Cardiac fibroblast (primary cell): ENCODE results near the gene GGT5.
"Not testable (repeated sequence)": the region's sequence is repeated elsewhere in the genome, so short reads cannot be mapped to it uniquely, and the experiment has no call there.

Source experiments
- DNase-seq, 2 donors: peaks; one replicate each; pipeline versions ENCODE4 v3.0.0 to v3.0.0-alpha.2; 2010; ENCODE audit warnings: low read depth in 2 of 2
- H3K4me3 ChIP-seq, 2 donors: replicated peaks in 1 of 2; 1 replicate in 1 of 2; 2 replicates in 1 of 2; pipeline ENCODE4 v1.5.1; 2011; ENCODE audit warnings: low read depth in 2 of 2, low read length in 2 of 2, mild to moderate bottlenecking in 2 of 2, moderate library complexity in 1 of 2
- TF ChIP-seq, protein P1 (sequence below): IDR thresholded peaks from one replicate; pipeline ENCODE4 v1.5.1; 2011; ENCODE audit warnings: low read depth, mild to moderate bottlenecking, low read length, inconsistent platforms

GGT5 gene

DNA sequence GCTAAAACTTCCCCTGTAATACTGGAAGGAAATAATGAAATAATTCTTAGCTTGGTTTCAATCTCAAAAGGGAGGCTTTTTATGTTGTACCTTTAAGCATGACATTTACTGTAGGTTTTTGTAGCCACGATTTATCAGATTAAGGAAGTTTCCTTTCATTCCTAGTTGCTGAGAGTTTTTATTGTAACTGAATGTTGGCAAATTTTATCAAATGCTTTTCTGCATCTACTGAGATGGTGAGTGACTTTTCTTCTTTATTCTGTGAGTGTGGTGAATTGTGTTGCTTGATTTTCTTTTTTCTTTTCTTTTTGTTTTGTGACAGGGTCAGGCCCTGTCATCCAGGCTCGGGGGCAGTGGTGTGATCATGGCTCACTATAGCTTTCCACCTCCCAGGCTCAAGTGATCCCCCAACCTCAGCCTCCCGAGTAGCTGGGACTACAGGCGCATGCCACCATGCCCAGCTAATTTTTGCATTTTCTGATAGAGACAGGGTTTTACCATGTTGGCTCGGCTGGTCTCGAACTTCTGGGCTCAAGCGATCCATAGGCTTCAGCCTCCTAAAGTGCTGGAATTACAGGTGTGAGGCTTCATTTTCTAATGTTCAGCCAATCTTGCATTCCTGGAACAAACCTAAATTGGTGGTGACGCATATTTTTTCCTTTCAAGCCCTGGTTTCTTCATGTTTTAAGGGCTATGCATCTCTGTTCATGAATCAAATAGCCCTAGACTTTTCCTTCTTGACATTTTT lies 37.4 kb downstream of the GGT5 start:
- peak; percentile 22 to 54 for DNase-seq
- no peak overlapping the region for H3K4me3 ChIP-seq
- TF ChIP-seq, protein P1, sequence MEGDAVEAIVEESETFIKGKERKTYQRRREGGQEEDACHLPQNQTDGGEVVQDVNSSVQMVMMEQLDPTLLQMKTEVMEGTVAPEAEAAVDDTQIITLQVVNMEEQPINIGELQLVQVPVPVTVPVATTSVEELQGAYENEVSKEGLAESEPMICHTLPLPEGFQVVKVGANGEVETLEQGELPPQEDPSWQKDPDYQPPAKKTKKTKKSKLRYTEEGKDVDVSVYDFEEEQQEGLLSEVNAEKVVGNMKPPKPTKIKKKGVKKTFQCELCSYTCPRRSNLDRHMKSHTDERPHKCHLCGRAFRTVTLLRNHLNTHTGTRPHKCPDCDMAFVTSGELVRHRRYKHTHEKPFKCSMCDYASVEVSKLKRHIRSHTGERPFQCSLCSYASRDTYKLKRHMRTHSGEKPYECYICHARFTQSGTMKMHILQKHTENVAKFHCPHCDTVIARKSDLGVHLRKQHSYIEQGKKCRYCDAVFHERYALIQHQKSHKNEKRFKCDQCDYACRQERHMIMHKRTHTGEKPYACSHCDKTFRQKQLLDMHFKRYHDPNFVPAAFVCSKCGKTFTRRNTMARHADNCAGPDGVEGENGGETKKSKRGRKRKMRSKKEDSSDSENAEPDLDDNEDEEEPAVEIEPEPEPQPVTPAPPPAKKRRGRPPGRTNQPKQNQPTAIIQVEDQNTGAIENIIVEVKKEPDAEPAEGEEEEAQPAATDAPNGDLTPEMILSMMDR = no peak

DNA sequence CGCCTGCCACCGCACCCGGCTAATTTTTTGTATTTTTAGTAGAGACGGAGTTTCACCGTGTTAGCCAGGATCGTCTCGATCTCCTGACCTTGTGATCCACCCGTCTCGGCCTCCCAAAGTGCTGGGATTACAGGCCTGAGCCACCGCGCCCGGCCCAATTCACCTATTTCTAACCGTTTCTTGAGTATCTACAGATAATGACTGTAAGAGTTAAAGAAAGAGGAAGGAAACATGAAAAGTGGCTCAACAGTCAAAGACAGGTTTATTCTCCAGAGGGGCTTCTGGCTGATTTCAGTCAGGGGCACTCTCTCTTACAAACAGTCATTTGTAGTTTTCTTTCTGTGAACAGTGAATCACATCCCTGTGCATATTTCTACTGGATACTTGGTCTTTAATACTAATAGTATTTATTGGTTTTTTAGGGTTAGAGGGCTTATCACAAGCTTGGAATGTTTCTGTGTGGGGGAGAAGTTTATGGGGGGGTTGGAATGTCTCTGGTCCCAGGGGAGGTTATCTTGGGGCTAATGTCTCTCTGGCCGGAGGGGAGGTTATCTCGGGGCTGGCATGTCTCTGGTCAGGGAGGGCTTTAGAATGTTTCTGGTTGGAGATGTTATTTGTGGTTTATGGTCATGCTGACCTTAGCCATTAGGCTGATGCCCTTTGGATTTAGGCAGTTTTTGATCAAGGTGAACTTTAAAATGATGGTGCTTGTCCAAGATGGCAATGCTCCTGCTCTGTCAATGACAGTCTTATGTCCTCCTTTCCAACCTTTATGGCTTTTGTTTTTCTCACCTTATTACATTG lies 38.2 kb downstream of the GGT5 start:
- H3K4me3 ChIP-seq = not testable (repeated sequence)
- DNase-seq = peak; percentile 57 to 66

DNA sequence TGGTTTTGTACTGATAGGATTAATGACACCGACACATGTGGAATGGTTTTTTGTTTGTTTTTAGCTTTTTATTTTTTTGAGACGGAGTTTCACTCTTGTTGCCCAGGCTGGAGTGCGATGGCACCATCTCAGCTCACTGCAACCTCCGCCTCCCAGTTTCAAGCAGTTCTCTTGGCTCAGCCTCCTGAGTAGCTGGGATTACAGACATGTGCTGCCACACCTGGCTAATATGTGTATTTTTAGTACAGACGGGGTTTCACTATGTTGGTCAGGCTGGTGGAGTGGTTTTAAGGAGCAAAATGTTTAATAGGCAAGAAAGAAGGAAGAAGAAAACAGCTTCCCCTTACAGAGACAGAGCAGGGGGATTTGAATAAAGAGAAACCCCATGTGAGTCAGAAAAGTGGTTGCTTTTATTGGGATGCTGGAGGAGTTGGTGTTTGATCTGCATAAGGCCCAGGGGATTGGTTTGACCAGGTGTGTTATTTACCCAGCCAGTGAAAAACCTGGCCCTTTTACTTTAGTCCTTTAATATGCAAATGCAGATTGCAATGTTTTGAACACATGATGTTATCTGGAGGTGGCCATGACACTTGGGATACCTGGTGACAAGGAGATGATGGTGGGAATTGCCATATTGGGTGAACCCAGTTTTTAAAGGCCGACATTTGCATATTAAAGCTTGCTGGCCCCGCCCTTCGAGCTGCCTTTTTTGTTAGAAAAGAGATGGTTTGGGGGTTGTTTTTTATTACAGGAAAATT lies 39.3 kb downstream of the GGT5 start:
- H3K4me3 ChIP-seq = no peak overlapping the region
- no peak for DNase-seq
- TF ChIP-seq, protein P1 = no peak

DNA sequence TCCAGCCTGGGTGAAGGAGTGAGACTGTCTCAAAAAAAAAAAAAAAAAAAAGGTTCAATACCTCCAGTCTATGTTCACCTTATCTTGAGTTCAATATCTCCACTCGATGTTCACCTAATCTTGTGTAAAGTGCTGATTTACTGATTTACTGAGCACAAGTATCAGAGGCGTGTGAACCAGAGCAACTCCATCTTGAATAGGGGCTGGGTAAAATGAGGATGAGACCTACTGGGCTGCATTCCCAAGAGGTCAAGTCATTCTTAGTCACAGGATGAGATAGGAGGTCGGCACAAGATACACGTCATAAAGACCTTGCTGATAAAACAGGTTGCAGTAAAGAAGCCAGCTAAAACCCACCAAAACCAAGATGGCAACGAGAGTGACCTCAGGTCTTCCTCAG lies 41.0 kb downstream of the GGT5 start:
- not testable (repeated sequence) for H3K4me3 ChIP-seq

DNA sequence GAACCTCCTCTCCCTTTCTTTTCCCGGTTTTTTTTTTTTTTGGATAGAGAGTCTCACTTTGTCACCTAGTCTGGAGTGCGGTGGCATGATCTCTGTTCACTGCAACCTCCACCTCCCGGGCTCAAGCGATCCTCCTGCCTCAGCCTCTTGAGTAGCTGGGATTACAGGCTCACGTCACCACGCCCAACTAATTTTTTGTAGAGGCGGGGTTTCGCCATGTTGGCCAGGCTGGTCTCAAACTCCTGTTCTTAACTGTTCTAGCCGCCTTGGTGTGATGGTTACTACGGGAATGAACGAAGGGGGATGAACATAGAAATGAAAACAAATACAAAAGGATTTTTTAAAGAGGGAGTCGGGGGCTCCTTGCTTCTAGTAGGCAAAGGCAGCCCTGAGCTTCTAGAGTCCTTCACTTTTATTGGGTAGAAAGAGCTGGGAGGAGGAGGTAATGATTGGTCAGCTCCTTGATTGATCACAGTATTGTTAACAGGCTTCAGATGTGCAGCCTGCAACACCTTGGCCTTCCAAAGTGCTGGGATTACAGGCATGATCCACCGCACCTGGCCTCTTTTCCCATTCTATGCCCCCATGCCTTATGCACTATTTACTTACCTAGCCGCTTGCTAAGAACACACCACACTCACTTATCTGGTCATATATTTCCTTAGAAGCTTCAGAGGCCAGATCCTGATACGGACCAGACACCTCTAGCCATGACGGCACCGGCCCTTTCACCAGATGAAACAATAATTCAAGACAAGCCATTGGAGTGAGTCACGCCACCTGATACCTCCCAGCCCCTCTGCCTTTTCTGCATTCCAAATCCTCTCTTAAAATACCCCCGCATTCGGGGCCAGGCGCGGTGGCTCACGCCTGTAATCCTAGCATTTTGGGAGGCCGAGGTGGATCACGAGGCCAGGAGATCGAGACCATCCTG lies 42.9 kb downstream of the GGT5 start:
- DNase-seq = no peak
- TF ChIP-seq, protein P1 = no peak
- H3K4me3 ChIP-seq = no peak overlapping the region

More for the DNA sequence above, 41.0 kb downstream of the GGT5 start:
- DNase-seq = not testable (repeated sequence)

DNA sequence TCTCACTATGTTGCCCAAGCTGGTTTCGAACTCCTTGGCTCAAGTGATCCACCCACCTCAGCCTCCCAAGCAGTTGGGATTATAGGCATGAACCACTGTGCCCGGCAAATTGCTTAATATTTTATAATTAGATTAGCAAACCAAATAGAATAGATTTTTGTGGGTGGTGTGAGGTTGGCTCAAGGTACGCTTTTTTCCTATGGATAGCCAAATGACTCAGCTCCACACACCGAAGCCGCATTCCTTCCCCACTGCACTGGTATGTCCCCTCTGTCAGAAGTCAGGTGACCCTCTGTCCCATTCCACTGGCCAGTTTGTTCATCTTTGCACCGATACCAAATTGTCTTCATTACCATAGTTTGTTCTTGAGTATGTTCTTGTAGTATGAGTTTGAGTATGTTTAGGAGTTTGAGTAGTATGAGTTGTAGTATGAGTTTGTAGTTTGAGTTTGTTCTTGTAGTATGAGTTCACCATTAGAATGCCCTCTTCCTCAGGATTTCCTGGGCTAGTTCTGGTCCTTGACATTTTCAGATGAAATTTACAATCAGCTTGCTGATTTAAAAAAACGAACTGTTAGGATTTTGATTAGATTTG lies 44.2 kb downstream of the GGT5 start:
- peak; percentile 79 to 87 for DNase-seq
- no peak overlapping the region for H3K4me3 ChIP-seq
- TF ChIP-seq, protein P1 = no peak

DNA sequence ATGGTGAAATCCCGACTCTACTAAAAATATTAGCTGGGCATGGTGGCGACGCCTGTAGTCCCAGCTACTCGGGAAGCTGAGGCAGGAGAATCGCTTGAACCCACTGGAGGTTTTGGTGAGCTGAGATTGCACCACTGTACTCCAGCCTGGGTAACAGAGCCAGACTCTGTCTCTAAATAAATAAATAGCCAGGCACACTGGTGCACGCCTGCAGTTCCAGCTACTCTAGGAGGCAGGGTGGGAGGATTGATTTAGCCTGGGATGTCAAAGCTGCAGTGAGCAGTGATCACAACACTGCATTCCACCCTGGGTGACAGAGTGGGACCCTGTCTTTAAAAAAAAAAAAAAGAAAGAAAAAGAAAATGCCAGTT lies 46.2 kb downstream of the GGT5 start:
- no peak overlapping the region for H3K4me3 ChIP-seq
- no peak for DNase-seq
- TF ChIP-seq, protein P1 = no peak
